HG02642 (cell line): ENCODE results near the gene CHAT.

Experiments
- ATAC-seq: cut with Tn5 transposase; IDR thresholded peaks from one replicate; pipeline ENCODE4 v1.9.1; 2021; ENCODE audit warnings: mild to moderate bottlenecking; ENCODE audit not compliant: unreplicated experiment, poor library complexity

The CHAT gene

GRCh38 chr10:49596836-49597235 is 17.0 kb upstream of the CHAT start:
- no peak for ATAC-seq

- no peak for ATAC-seq
Measured at GRCh38 chr10:49597426-49598163, 16.2 kb upstream of the CHAT start.

- ATAC-seq, result no peak
Measured at GRCh38 chr10:49598164-49598856, 15.5 kb upstream of the CHAT start.

GRCh38 chr10:49598986-49599385 is 14.9 kb upstream of the CHAT start:
- ATAC-seq, result no peak

GRCh38 chr10:49599546-49599945 is 14.3 kb upstream of the CHAT start:
- ATAC-seq, result no peak

GRCh38 chr10:49600046-49600445 is 13.8 kb upstream of the CHAT start:
- no peak for ATAC-seq

- no peak for ATAC-seq
Measured at GRCh38 chr10:49600781-49601400, 12.9 kb upstream of the CHAT start.

- no peak for ATAC-seq
Measured at GRCh38 chr10:49601857-49602256, 12.0 kb upstream of the CHAT start.

GRCh38 chr10:49602380-49603023 is 11.3 kb upstream of the CHAT start:
- ATAC-seq, result no peak

GRCh38 chr10:49605216-49605938 is 8.5 kb upstream of the CHAT start:
- no peak for ATAC-seq

GRCh38 chr10:49605939-49606509 is 7.8 kb upstream of the CHAT start:
- no peak for ATAC-seq

GRCh38 chr10:49606981-49607535 is 6.8 kb upstream of the CHAT start:
- peak; percentile 64 for ATAC-seq

GRCh38 chr10:49608166-49609005 is 5.5 kb upstream of the CHAT start:
- ATAC-seq, result no peak

GRCh38 chr10:49609006-49609282 is 4.9 kb upstream of the CHAT start:
- no peak for ATAC-seq

- no peak for ATAC-seq
Measured at GRCh38 chr10:49609283-49610113, 4.3 kb upstream of the CHAT start.

GRCh38 chr10:49610114-49610457 is 3.8 kb upstream of the CHAT start, which contains the start of gene SLC18A3:
Gene SLC18A3, plus strand, starts transcription at chr10:49610310. Its CDS starts 431 bp downstream, at chr10:49610741.
- no peak for ATAC-seq

- no peak for ATAC-seq
Measured at GRCh38 chr10:49610458-49611165, 3.2 kb upstream of the CHAT start.
